HG02678 (cell line): ENCODE measurements around the gene ANO3.

ENCODE experiments used
- ATAC-seq: cut with Tn5 transposase; IDR thresholded peaks from one replicate; pipeline ENCODE4 v1.9.1; 2021; ENCODE audit warnings: mild to moderate bottlenecking, moderate library complexity; ENCODE audit not compliant: unreplicated experiment

Gene ANO3

GRCh38 chr11:26353010-26353409, 21.1 kb downstream of the ANO3 start:
- ATAC-seq, result no peak

- no peak for ATAC-seq
Measured at GRCh38 chr11:26359055-26359454, 27.1 kb downstream of the ANO3 start.

- no peak for ATAC-seq
Measured at GRCh38 chr11:26365284-26365683, 33.4 kb downstream of the ANO3 start.

- no peak for ATAC-seq
Measured at GRCh38 chr11:26377619-26378018, 45.7 kb downstream of the ANO3 start.

GRCh38 chr11:26399336-26399735, 67.4 kb downstream of the ANO3 start:
- ATAC-seq, result no peak

GRCh38 chr11:26410706-26411366, 78.9 kb downstream of the ANO3 start:
- no peak for ATAC-seq

- ATAC-seq, result no peak
Measured at GRCh38 chr11:26412955-26413354, 81.0 kb downstream of the ANO3 start.

GRCh38 chr11:26418386-26418912, 86.5 kb downstream of the ANO3 start:
- no peak for ATAC-seq

GRCh38 chr11:26420331-26420730, 88.4 kb downstream of the ANO3 start:
- ATAC-seq, result no peak

GRCh38 chr11:26424255-26424654, 92.3 kb downstream of the ANO3 start:
- ATAC-seq, result no peak

- no peak for ATAC-seq
Measured at GRCh38 chr11:26439854-26440253, 107.9 kb downstream of the ANO3 start.

GRCh38 chr11:26442131-26442530, 110.2 kb downstream of the ANO3 start:
- ATAC-seq, result no peak

- no peak for ATAC-seq
Measured at GRCh38 chr11:26443617-26444016, 111.7 kb downstream of the ANO3 start.

GRCh38 chr11:26457636-26458035, 125.7 kb downstream of the ANO3 start:
- ATAC-seq, result no peak

GRCh38 chr11:26465274-26465673, 133.3 kb downstream of the ANO3 start:
- no peak for ATAC-seq

GRCh38 chr11:26467506-26467905, 135.6 kb downstream of the ANO3 start:
- ATAC-seq, result no peak

- ATAC-seq, result no peak
Measured at GRCh38 chr11:26470992-26471391, 139.1 kb downstream of the ANO3 start.

- ATAC-seq, result no peak
Measured at GRCh38 chr11:26473216-26474194, 141.6 kb downstream of the ANO3 start.

GRCh38 chr11:26474401-26474800, 142.5 kb downstream of the ANO3 start:
- no peak for ATAC-seq

GRCh38 chr11:26477396-26477795, 145.5 kb downstream of the ANO3 start:
- ATAC-seq, result no peak

GRCh38 chr11:26478710-26479109, 146.8 kb downstream of the ANO3 start:
- no peak for ATAC-seq

- ATAC-seq, result no peak
Measured at GRCh38 chr11:26480041-26480440, 148.1 kb downstream of the ANO3 start.
